DOHH2 (cell line): ENCODE data around the gene CSF2RB.

Experiments
- H3F3A ChIP-seq: fragments of 200-600 bp; sonication (generic), shearing (Covaris generic); 2 replicates; pipeline ENCODE4 v1.6.0; 2016; ENCODE audit warnings: antibody characterized with exemption, mild to moderate bottlenecking; ENCODE audit not compliant: control insufficient read depth, insufficient read depth
- H3K27ac ChIP-seq: fragments of 200-600 bp; sonication (generic); 2 replicates; pipeline ENCODE4 v1.5.1; 2014; ENCODE audit warnings: low read depth, mild to moderate bottlenecking, low read length, moderate library complexity
- H3K27me3 ChIP-seq: fragments of 200-600 bp; sonication (generic); 2 replicates; pipeline ENCODE4 v1.6.1; 2014; ENCODE audit warnings: mild to moderate bottlenecking, low read length, mixed read lengths; ENCODE audit not compliant: control insufficient read depth
- H3K36me3 ChIP-seq: fragments of 200-600 bp; sonication (generic); 2 replicates; pipeline ENCODE4 v1.6.1; 2014; ENCODE audit warnings: mild to moderate bottlenecking, low read length, moderate library complexity, mixed read lengths; ENCODE audit not compliant: control insufficient read depth
- H3K4me1 ChIP-seq: fragments of 200-600 bp; sonication (generic); 2 replicates; pipeline ENCODE4 v1.6.1; 2014; ENCODE audit warnings: mild to moderate bottlenecking, low read length, mixed read lengths; ENCODE audit not compliant: control insufficient read depth
- H3K4me2 ChIP-seq: fragments of 200-600 bp; sonication (generic); 2 replicates; pipeline ENCODE4 v1.6.0; 2014; ENCODE audit warnings: mild to moderate bottlenecking, low read length, moderate library complexity
- H3K4me3 ChIP-seq: fragments of 200-600 bp; sonication (generic); 2 replicates; pipeline ENCODE4 v1.5.1; 2014; ENCODE audit warnings: mild to moderate bottlenecking, low read length, mixed read lengths
- H3K79me2 ChIP-seq: fragments of 200-600 bp; sonication (generic); 2 replicates; pipeline ENCODE4 v1.6.1; 2014; ENCODE audit warnings: mild to moderate bottlenecking, low read length, mixed read lengths; ENCODE audit not compliant: control insufficient read depth
- H3K9me2 ChIP-seq: fragments of 200-600 bp; sonication (generic); replicated peaks from 2 replicates; pipeline ENCODE4 v1.6.1; 2014; ENCODE audit warnings: mild to moderate bottlenecking, low read length, mixed read lengths; ENCODE audit not compliant: control insufficient read depth
- H3K9me3 ChIP-seq: fragments of 200-600 bp; sonication (generic); 2 replicates; pipeline ENCODE4 v1.6.1; 2014; ENCODE audit warnings: antibody characterized with exemption, low read length, mixed read lengths; ENCODE audit not compliant: control insufficient read depth, insufficient read depth
- H4K20me1 ChIP-seq: fragments of 200-600 bp; sonication (generic); 2 replicates; pipeline ENCODE4 v1.6.0; 2014; ENCODE audit warnings: low read depth, mild to moderate bottlenecking, antibody characterized with exemption, low read length, moderate library complexity; ENCODE audit not compliant: control insufficient read depth, insufficient read depth
- EZH2phosphoT487 ChIP-seq: fragments of 200-600 bp; sonication (generic); IDR thresholded peaks from 2 replicates; pipeline ENCODE4 v1.6.1; 2017; ENCODE audit warnings: borderline replicate concordance, mild to moderate bottlenecking, antibody characterized with exemption, low read length, moderate library complexity, mixed read lengths
- TF ChIP-seq, protein P1 (sequence below): fragments of 200-600 bp; sonication (generic); IDR thresholded peaks from one replicate; pipeline ENCODE4 v1.5.1; 2014; ENCODE audit warnings: antibody characterized with exemption, mild to moderate bottlenecking, low read depth, low read length; ENCODE audit not compliant: poor library complexity, severe bottlenecking

The CSF2RB gene

DNA sequence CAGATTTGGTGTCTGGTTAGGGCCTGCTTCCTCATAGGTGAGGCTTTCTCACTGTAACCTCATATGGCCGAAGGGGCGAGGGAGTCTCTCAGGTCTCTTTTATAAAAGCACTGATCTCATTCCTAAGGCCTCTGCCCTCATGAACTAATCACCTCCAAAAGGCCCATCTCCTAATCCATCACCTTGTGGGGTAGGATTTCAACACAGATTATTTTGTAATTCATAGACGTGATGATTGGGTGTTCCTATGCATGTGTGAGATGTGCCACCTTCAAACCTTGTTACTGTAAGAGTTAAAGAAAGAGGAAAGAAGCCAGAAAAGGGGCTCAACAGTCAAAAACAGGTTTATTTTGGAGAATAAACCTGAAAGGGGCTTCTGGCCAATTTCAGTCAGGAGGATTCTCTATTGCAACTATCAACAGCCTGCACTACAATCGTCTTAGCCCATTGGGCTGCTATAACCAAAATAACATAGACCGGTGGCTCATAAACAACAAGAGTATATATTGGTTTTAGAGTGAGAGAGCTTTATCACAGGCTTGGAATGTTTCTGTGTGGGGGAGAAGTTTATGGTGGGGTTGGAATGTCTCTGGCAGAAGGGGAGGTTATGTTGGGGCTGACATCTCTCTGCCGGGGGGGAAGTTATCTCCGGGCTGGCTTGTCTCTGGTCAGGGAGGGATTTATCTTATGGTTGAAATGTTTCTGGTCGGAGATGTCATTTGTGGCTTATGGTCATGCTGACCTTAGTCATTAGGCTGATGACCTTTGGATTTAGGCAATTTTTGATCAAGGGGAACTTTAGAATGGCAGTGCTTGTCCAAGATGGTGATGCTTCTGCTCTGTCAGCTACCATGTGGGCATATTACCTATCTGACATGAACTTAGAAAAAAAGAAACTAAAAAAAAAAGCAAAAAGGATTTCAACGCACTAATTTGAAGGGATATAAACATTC, 35.1 kb downstream of the CSF2RB start:
- H3K4me3 ChIP-seq = no peak overlapping the region
- H3K79me2 ChIP-seq = no peaks in the 10 kb centered on the region
- no peak overlapping the region for H3K27ac ChIP-seq
- H3K9me3 ChIP-seq = no peaks in the 10 kb centered on the region
- no peaks in the 10 kb centered on the region for H3K9me2 ChIP-seq
- peaks cover under 1% of the 10 kb centered on the region for H3K4me1 ChIP-seq
- no peaks in the 10 kb centered on the region for H3K27me3 ChIP-seq
- H3K4me2 ChIP-seq = no peak overlapping the region
- no peaks in the 10 kb centered on the region for H3F3A ChIP-seq
- no peaks in the 10 kb centered on the region for H3K36me3 ChIP-seq
- TF ChIP-seq, protein P1, sequence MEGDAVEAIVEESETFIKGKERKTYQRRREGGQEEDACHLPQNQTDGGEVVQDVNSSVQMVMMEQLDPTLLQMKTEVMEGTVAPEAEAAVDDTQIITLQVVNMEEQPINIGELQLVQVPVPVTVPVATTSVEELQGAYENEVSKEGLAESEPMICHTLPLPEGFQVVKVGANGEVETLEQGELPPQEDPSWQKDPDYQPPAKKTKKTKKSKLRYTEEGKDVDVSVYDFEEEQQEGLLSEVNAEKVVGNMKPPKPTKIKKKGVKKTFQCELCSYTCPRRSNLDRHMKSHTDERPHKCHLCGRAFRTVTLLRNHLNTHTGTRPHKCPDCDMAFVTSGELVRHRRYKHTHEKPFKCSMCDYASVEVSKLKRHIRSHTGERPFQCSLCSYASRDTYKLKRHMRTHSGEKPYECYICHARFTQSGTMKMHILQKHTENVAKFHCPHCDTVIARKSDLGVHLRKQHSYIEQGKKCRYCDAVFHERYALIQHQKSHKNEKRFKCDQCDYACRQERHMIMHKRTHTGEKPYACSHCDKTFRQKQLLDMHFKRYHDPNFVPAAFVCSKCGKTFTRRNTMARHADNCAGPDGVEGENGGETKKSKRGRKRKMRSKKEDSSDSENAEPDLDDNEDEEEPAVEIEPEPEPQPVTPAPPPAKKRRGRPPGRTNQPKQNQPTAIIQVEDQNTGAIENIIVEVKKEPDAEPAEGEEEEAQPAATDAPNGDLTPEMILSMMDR = no peak
- no peak for TF ChIP-seq EZH2phosphoT487
- H4K20me1 ChIP-seq = no peaks in the 10 kb centered on the region

DNA sequence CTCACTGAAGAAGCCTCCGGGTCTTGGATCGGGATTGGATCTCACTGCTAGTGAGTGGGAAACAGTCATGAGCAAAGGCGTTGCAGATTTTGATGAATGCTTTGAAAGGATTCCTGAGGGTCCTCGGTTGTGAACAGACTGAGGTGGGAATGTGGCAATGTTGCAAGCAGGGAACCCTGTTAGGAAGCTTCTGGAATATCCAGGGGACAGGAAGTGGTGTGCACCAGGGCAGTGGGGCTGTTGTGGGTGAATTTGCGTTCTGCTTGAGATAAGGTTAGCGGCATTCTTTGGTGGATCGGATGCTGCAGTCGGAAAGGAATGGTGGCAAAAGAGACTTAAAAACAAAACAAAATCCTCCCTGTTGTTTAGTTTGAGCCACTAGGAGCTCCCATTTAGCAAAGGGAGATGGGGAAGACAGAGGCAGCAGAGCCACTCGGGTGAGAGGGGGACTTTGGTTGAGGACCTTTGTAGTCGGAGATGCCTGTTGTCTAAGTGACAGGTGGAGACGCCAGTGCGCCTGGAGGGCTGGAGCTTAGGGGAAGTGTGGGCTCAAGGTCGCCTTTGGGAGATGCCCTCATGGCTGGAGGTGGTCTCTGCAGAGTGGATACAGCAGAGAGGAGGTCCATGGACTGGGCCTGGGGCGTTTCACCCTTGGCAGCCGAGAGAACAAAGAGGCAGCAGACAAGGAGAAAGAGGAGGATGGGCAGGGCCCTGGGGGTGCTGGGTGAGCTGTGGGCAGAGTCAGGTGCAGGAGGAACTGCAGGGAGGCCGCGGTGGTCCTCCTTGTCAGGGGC, 37.6 kb downstream of the CSF2RB start:
- Histone ChIP-seq H3F3A (no peaks in the 10 kb centered on the region), H4K20me1 (no peaks in the 10 kb centered on the region), H3K9me3 (no peaks in the 10 kb centered on the region), H3K4me3 (no peak overlapping the region), H3K9me2 (no peaks in the 10 kb centered on the region), H3K79me2 (no peaks in the 10 kb centered on the region), H3K4me1 (0 out of 2 replicates have a peak, but pooled peaks cover 3% of the 10 kb centered on the region), H3K27ac (no peak overlapping the region), H3K4me2 (no peak overlapping the region), H3K36me3 (no peaks in the 10 kb centered on the region), H3K27me3 (peaks cover 3% of the 10 kb centered on the region; the same call in 1 of the 2 replicates)
- TF ChIP-seq EZH2phosphoT487 = no peak
- TF ChIP-seq, protein P1 = no peak

DNA sequence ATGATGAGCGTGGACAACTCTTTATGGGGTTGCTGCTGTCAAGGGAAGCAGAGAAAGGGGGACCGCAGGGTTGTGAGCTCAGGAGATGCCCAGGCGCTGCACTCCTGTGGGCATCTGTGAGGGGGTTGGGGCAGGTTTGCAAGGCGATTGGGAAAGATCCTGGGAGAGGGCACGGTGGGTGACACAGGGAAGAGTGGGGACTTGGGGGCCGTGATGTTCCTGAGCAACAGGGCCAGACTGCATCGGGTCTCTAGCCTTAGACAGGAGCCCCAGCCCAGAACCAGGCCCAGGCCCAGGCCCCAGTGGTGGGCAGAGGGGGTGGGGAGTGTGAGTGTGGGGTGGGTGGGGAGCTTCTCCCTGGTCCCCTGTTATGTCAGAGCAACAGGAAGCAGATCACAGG, 38.3 kb downstream of the CSF2RB start:
- Histone ChIP-seq H3K4me1 (0 out of 2 replicates have a peak, but pooled peaks cover 3% of the 10 kb centered on the region), H3K27me3 (peaks cover 3% of the 10 kb centered on the region; the same call in 1 of the 2 replicates), H3K27ac (no peak overlapping the region), H4K20me1 (no peaks in the 10 kb centered on the region), H3K9me3 (no peaks in the 10 kb centered on the region), H3K79me2 (no peaks in the 10 kb centered on the region), H3K9me2 (no peaks in the 10 kb centered on the region), H3K36me3 (no peaks in the 10 kb centered on the region), H3K4me3 (no peak overlapping the region), H3F3A (no peaks in the 10 kb centered on the region), H3K4me2 (no peak overlapping the region)
- TF ChIP-seq, protein P1 = no peak
